HepG2 (cell line): ENCODE data around the gene PELI3. TPM values are rescaled to one million over a fixed set of nuclear protein-coding genes. Genes with fewer than 3 reads are reported as not detected.

Source experiments
- ATF3 ChIP-seq: sonication (generic); formaldehyde crosslinking; IDR thresholded peaks from 2 replicates; pipeline ENCODE4 v1.4.0; 2020; ENCODE audit warnings: missing genetic modification reagents
- ATM ChIP-seq: fragments of 450-650 bp; IDR thresholded peaks from 2 replicates; pipeline ENCODE4 v1.7.1; 2017; ENCODE audit warnings: mild to moderate bottlenecking, borderline replicate concordance
- CBX2 ChIP-seq, 2 experiments: fragments of 200-600 bp in 1 of 2; sonication (generic); formaldehyde crosslinking in 1 of 2; IDR thresholded peaks; 2 replicates each; pipeline versions ENCODE4 v1.7.0 to v1.8.1; 2018 to 2022; ENCODE audit warnings: low read depth in 2 of 2, low read length in 1 of 2, mild to moderate bottlenecking in 1 of 2, missing genetic modification reagents in 1 of 2
- ELF3 ChIP-seq: IDR thresholded peaks from 2 replicates; pipeline ENCODE4 v1.6.1; 2016; ENCODE audit warnings: missing genetic modification reagents, missing compliant biosample characterization
- ETV6 ChIP-seq: sonication (generic); formaldehyde crosslinking; conservative IDR thresholded peaks from 2 replicates; pipeline ENCODE4 v1.4.0; 2020; ENCODE audit warnings: missing genetic modification reagents
- GPBP1L1 ChIP-seq: sonication (generic); formaldehyde crosslinking; IDR thresholded peaks from 2 replicates; pipeline ENCODE4 v1.5.0; 2020; ENCODE audit warnings: mild to moderate bottlenecking, missing genetic modification reagents
- HDAC2 ChIP-seq: sonication (generic); formaldehyde crosslinking; IDR thresholded peaks from 2 replicates; pipeline ENCODE4 v1.4.0; 2020; ENCODE audit warnings: missing genetic modification reagents
- IKZF4 ChIP-seq: sonication (generic); formaldehyde crosslinking; IDR thresholded peaks from 2 replicates; pipeline ENCODE4 v1.5.1; 2020; ENCODE audit warnings: borderline replicate concordance, mild to moderate bottlenecking, low read depth, missing genetic modification reagents; ENCODE audit errors: not compliant biosample characterization
- MED13 ChIP-seq: sonication (generic); formaldehyde crosslinking; IDR thresholded peaks from 2 replicates; pipeline ENCODE4 v1.5.0; 2020; ENCODE audit warnings: missing genetic modification reagents
- MIER3 ChIP-seq: IDR thresholded peaks from 2 replicates; pipeline ENCODE4 v1.6.1; 2016; ENCODE audit warnings: missing compliant biosample characterization, borderline replicate concordance
- NFIB ChIP-seq: sonication (generic); formaldehyde crosslinking; IDR thresholded peaks from 2 replicates; pipeline ENCODE4 v1.9.0; 2021; ENCODE audit warnings: missing genetic modification reagents, mild to moderate bottlenecking, borderline replicate concordance
- RCOR2 ChIP-seq: IDR thresholded peaks from 2 replicates; pipeline ENCODE4 v1.6.1; 2016; ENCODE audit warnings: missing biosample characterization, missing genetic modification reagents
- TFDP2 ChIP-seq: sonication (generic); formaldehyde crosslinking; IDR thresholded peaks from 2 replicates; pipeline ENCODE4 v1.4.0; 2020; ENCODE audit warnings: missing genetic modification reagents
- ZC3H13 ChIP-seq: sonication (generic); formaldehyde crosslinking; IDR thresholded peaks from 2 replicates; pipeline ENCODE4 v1.8.1; 2023; ENCODE audit warnings: mild to moderate bottlenecking, missing genetic modification reagents, moderate library complexity
- ZNF101 ChIP-seq: sonication (generic); formaldehyde crosslinking; IDR thresholded peaks from 2 replicates; pipeline ENCODE4 v1.4.0; 2020; ENCODE audit warnings: mild to moderate bottlenecking, low read depth, missing genetic modification reagents, borderline replicate concordance
- ZNF225 ChIP-seq: sonication (generic); formaldehyde crosslinking; IDR thresholded peaks from 2 replicates; pipeline ENCODE4 v1.4.0; 2020; ENCODE audit warnings: mild to moderate bottlenecking, missing genetic modification reagents
- ZNF232 ChIP-seq: sonication (generic); formaldehyde crosslinking; IDR thresholded peaks from 2 replicates; pipeline ENCODE4 v1.4.0; 2020; ENCODE audit warnings: missing genetic modification reagents, borderline replicate concordance
- ZNF33A ChIP-seq: sonication (generic); formaldehyde crosslinking; IDR thresholded peaks from 2 replicates; pipeline ENCODE4 v1.5.1; 2020; ENCODE audit warnings: missing genetic modification reagents, mild to moderate bottlenecking, moderate library complexity, borderline replicate concordance
- ZNF430 ChIP-seq: sonication (generic); formaldehyde crosslinking; IDR thresholded peaks from 2 replicates; pipeline ENCODE4 v1.9.0; 2021; ENCODE audit warnings: mild to moderate bottlenecking, missing genetic modification reagents
- ZNF570 ChIP-seq: sonication (generic); formaldehyde crosslinking; IDR thresholded peaks from 2 replicates; pipeline ENCODE4 v1.4.0; 2020; ENCODE audit warnings: mild to moderate bottlenecking, missing genetic modification reagents, borderline replicate concordance
- ZSCAN22 ChIP-seq: sonication (generic); formaldehyde crosslinking; IDR thresholded peaks from 2 replicates; pipeline ENCODE4 v1.4.0; 2020; ENCODE audit warnings: mild to moderate bottlenecking, missing genetic modification reagents
- polyA plus RNA-seq, 8 experiments: library from polyadenylated mRNA; depleted of rRNA in 3 of 8; stranded (reverse) in 7 of 8; unstranded in 1 of 8; fragments of >200 nt; fragmentation: Illumina TruSeq in 4 of 8; extraction: Trizol in 4 of 8; gene quantifications; 2 replicates each; pipeline versions ENCODE4 v1.2.1 to v1.2.3, GENCODE V29; 2011 to 2016; ENCODE audit warnings: low read depth in 4 of 8, missing spikeins in 1 of 8, mixed read lengths in 1 of 8; ENCODE audit not compliant: insufficient read depth in 1 of 8
- total RNA-seq, 5 experiments: library from RNA; depleted of rRNA; stranded (reverse); fragments of >200 nt; fragmentation: Illumina TruSeq; extraction: Trizol; gene quantifications; 2 replicates each; pipeline ENCODE4 v1.2.3, GENCODE V29; 2016; ENCODE audit warnings: low read depth in 1 of 5
- TF ChIP-seq, protein P1 (sequence below): sonication (generic); formaldehyde crosslinking; IDR thresholded peaks from 2 replicates; pipeline ENCODE4 v1.9.0; 2022; ENCODE audit warnings: missing genetic modification reagents, mild to moderate bottlenecking, borderline replicate concordance
- TF ChIP-seq, protein P2 (sequence below): sonication (generic); formaldehyde crosslinking; IDR thresholded peaks from 2 replicates; pipeline ENCODE4 v1.9.0; 2021; ENCODE audit warnings: missing genetic modification reagents, borderline replicate concordance

PELI3 gene
- total and polyA plus RNA-seq, 2 of the 13 experiments (the other 11 are each of a cell fraction or from before 2014, with no cell fraction given): 2.0 to 4.0 TPM

DNA sequence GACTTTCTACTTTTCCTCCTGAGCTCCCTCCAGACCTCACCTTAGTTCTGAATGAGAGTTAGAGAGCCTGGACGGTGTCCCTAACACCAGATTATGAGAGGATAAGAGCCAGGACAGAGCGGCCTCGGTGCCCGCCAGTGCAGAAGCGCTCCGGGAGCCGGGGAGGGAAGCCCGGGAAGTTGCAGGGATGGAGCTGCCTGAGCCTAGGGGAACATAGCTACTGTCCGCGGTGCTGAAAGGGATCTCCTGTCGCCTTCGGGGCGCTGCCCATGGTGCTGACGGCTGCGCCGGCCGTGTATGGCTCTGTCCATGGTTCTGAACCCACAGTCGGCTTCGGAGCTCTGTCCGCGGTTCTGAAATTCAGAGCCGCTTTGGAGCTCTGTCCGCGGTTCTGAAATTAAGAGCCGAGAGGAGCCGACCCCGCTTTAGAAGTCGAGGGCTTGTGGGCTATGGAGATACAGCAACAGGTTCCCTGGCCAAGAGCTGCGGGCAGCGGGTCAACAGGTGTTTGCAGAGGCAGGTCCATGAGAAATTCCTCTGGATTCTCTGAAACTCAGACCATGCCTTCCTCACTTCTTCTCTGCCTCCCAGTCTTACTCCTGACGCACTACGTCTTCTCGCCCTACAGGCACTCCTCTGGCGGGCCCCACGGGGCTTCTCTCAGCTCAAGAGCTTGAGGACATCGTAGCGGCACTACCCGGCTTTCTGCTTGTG is 45.1 kb upstream of the PELI3 start (continued):
- TF ChIP-seq TFDP2 (CRISPR knock-in tag) (peak; percentile 99), ETV6 (peak; percentile 100), MED13 (CRISPR knock-in tag) (peak; percentile 100), ZNF101 (CRISPR knock-in tag) (peak; percentile 100), ZSCAN22 (CRISPR knock-in tag) (peak; percentile 99), ELF3 (CRISPR knock-in tag) (peak; percentile 100), ZNF430 (CRISPR knock-in tag) (peak; percentile 100), NFIB (peak; percentile 100), ATF3 (peak; percentile 100), MIER3 (peak; percentile 100), ZC3H13 (CRISPR knock-in tag) (peak; percentile 100), ATM (no peak), ZNF33A (CRISPR knock-in tag) (peak; percentile 100), ZNF225 (CRISPR knock-in tag) (peak; percentile 100), IKZF4 (CRISPR knock-in tag) (peak; percentile 100), GPBP1L1 (CRISPR knock-in tag) (peak; percentile 100), ZNF232 (CRISPR knock-in tag) (peak; percentile 100), HDAC2 (peak; percentile 100), ZNF570 (CRISPR knock-in tag) (peak; percentile 100), CBX2 (IDR thresholded peaks at IDR 0.05; ENCODE audit: low read depth, low read length) (no peak), CBX2 (CRISPR knock-in tag; IDR thresholded peaks at IDR 0.05; ENCODE audit: low read depth) (peak; percentile 100), RCOR2 (CRISPR knock-in tag) (peak; percentile 100)
- TF ChIP-seq, protein P1, sequence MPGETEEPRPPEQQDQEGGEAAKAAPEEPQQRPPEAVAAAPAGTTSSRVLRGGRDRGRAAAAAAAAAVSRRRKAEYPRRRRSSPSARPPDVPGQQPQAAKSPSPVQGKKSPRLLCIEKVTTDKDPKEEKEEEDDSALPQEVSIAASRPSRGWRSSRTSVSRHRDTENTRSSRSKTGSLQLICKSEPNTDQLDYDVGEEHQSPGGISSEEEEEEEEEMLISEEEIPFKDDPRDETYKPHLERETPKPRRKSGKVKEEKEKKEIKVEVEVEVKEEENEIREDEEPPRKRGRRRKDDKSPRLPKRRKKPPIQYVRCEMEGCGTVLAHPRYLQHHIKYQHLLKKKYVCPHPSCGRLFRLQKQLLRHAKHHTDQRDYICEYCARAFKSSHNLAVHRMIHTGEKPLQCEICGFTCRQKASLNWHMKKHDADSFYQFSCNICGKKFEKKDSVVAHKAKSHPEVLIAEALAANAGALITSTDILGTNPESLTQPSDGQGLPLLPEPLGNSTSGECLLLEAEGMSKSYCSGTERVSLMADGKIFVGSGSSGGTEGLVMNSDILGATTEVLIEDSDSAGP (CRISPR knock-in tag): peak; percentile 99
- TF ChIP-seq, protein P2, sequence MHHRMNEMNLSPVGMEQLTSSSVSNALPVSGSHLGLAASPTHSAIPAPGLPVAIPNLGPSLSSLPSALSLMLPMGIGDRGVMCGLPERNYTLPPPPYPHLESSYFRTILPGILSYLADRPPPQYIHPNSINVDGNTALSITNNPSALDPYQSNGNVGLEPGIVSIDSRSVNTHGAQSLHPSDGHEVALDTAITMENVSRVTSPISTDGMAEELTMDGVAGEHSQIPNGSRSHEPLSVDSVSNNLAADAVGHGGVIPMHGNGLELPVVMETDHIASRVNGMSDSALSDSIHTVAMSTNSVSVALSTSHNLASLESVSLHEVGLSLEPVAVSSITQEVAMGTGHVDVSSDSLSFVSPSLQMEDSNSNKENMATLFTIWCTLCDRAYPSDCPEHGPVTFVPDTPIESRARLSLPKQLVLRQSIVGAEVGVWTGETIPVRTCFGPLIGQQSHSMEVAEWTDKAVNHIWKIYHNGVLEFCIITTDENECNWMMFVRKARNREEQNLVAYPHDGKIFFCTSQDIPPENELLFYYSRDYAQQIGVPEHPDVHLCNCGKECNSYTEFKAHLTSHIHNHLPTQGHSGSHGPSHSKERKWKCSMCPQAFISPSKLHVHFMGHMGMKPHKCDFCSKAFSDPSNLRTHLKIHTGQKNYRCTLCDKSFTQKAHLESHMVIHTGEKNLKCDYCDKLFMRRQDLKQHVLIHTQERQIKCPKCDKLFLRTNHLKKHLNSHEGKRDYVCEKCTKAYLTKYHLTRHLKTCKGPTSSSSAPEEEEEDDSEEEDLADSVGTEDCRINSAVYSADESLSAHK: peak; percentile 100
